ENCODE results near the gene LSR.

DNA sequence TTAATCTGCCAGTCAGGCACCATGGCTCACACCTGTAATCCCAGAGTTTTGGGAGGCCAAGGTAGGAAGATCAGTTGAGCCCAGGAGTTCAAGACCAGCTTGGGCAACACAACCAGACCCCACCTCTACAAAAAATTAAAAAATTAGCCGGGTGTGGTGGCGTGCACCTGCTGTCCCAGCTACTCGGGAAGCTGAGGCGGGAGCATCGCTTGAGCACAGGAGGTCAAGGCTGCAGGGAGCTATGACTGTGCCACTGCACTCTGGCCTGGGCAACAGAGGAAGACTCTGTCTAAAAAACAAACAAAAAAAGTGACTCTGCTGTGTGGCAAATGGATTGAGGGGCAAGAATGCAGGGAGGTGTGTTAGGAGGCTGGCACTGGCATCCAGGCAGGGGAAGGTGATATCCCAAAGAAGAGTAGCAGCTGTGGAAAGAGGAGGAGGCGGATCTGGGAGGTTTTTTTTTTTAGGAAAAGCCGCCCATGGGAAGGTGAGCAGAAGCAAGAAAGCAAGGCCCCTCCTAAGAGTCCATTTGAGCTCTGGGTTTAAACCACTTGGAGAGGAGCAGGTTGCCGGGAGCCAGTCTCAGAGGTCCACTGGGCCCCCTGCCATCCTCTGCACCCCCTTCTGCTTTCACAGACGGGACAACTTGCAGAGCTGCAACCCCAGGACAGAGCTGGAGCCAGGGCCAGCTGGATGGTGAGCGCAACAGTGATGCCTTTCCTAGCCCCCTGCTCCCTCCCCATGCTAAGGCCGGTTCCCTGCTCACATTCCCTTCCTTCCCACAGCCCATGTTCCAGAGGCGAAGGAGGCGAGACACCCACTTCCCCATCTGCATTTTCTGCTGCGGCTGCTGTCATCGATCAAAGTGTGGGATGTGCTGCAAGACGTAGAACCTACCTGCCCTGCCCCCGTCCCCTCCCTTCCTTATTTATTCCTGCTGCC is 35.6 kb downstream of the LSR start:
- TF ChIP-seq, protein P1, sequence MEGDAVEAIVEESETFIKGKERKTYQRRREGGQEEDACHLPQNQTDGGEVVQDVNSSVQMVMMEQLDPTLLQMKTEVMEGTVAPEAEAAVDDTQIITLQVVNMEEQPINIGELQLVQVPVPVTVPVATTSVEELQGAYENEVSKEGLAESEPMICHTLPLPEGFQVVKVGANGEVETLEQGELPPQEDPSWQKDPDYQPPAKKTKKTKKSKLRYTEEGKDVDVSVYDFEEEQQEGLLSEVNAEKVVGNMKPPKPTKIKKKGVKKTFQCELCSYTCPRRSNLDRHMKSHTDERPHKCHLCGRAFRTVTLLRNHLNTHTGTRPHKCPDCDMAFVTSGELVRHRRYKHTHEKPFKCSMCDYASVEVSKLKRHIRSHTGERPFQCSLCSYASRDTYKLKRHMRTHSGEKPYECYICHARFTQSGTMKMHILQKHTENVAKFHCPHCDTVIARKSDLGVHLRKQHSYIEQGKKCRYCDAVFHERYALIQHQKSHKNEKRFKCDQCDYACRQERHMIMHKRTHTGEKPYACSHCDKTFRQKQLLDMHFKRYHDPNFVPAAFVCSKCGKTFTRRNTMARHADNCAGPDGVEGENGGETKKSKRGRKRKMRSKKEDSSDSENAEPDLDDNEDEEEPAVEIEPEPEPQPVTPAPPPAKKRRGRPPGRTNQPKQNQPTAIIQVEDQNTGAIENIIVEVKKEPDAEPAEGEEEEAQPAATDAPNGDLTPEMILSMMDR (IDR thresholded peaks at IDR 0.05) = no peak
- TF ChIP-seq ZFX (IDR thresholded peaks at IDR 0.05; ENCODE audit: borderline replicate concordance) = no peak

Measured in 22Rv1 (cell line).